ENCODE data around the gene TM4SF20. TPM values are rescaled to one million over a fixed set of nuclear protein-coding genes. Genes with fewer than 3 reads are reported as not detected.

The TM4SF20 gene
- total and polyA plus RNA-seq, 10 of the 15 experiments (the other 5 are each of a cell fraction or from before 2014, with no cell fraction given) = 0.04 to 0.07 TPM; not detected in 8

DNA sequence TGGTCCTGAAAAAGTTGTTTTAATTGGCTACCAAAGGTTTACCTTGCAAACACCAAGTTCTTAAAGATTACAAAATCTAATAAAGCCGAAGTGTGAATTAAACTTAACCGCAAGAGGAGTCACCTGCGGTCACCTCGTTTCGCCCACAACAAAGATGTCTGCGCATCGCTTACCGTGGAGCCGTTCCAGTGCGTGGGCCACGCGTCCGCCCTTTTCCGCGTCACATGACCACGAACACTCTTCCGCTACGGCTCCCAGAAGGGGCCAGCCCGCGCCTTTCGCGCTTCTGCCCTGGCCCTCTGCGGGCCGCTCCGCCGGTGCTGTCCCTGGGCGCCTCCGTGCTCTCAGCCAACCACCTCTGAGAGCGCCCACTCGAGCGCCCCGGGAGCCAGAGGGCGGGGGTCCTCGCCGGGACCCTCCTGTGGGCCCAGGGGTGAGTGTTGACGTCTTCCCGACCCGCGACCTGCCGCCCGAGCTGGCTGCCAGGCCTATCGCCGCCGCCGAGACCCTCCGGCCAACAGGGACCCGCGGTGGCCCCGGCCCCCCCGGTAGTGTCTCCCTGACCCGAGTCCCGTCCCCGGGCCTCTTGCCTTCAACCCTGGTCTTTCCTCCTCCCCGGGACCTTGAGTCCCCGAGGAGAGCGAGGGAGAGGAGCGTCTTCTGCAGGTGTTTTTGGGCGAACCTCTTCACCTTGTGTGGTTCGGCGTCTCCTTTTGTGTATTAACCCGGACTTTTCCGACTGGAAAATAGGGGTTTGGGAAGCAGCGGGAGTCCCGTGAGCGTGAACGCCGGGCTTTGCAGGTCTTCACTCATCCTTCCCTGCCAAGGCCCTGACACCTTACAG is 53.9 kb downstream of the TM4SF20 start, which contains the start of gene MFF (continued):
- TF ChIP-seq, protein P1, sequence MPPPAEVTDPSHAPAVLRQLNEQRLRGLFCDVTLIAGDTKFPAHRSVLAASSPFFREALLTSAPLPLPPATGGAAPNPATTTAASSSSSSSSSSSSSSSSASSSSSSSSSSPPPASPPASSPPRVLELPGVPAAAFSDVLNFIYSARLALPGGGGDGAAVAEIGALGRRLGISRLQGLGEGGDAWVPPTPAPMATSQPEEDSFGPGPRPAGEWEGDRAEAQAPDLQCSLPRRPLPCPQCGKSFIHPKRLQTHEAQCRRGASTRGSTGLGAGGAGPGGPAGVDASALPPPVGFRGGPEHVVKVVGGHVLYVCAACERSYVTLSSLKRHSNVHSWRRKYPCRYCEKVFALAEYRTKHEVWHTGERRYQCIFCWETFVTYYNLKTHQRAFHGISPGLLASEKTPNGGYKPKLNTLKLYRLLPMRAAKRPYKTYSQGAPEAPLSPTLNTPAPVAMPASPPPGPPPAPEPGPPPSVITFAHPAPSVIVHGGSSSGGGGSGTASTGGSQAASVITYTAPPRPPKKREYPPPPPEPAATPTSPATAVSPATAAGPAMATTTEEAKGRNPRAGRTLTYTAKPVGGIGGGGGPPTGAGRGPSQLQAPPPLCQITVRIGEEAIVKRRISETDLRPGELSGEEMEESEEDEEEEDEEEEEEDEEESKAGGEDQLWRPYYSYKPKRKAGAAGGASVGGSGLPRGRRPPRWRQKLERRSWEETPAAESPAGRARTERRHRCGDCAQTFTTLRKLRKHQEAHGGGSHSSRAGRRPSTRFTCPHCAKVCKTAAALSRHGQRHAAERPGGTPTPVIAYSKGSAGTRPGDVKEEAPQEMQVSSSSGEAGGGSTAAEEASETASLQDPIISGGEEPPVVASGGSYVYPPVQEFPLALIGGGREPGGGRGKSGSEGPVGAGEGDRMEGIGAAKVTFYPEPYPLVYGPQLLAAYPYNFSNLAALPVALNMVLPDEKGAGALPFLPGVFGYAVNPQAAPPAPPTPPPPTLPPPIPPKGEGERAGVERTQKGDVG (CRISPR knock-in tag; IDR thresholded peaks at IDR 0.05) = no peak
- TF ChIP-seq, protein P2, sequence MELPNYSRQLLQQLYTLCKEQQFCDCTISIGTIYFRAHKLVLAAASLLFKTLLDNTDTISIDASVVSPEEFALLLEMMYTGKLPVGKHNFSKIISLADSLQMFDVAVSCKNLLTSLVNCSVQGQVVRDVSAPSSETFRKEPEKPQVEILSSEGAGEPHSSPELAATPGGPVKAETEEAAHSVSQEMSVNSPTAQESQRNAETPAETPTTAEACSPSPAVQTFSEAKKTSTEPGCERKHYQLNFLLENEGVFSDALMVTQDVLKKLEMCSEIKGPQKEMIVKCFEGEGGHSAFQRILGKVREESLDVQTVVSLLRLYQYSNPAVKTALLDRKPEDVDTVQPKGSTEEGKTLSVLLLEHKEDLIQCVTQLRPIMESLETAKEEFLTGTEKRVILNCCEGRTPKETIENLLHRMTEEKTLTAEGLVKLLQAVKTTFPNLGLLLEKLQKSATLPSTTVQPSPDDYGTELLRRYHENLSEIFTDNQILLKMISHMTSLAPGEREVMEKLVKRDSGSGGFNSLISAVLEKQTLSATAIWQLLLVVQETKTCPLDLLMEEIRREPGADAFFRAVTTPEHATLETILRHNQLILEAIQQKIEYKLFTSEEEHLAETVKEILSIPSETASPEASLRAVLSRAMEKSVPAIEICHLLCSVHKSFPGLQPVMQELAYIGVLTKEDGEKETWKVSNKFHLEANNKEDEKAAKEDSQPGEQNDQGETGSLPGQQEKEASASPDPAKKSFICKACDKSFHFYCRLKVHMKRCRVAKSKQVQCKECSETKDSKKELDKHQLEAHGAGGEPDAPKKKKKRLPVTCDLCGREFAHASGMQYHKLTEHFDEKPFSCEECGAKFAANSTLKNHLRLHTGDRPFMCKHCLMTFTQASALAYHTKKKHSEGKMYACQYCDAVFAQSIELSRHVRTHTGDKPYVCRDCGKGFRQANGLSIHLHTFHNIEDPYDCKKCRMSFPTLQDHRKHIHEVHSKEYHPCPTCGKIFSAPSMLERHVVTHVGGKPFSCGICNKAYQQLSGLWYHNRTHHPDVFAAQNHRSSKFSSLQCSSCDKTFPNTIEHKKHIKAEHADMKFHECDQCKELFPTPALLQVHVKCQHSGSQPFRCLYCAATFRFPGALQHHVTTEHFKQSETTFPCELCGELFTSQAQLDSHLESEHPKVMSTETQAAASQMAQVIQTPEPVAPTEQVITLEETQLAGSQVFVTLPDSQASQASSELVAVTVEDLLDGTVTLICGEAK (IDR thresholded peaks at IDR 0.05; ENCODE audit: borderline replicate concordance) = peak; percentile 64
- TF ChIP-seq IKZF2 (IDR thresholded peaks at IDR 0.05) = peak; percentile 75 to 76
- no peak; the same call in 1 of the 2 replicates for TF ChIP-seq JUNB (IDR thresholded peaks at IDR 0.05)
- TF ChIP-seq, protein P3, sequence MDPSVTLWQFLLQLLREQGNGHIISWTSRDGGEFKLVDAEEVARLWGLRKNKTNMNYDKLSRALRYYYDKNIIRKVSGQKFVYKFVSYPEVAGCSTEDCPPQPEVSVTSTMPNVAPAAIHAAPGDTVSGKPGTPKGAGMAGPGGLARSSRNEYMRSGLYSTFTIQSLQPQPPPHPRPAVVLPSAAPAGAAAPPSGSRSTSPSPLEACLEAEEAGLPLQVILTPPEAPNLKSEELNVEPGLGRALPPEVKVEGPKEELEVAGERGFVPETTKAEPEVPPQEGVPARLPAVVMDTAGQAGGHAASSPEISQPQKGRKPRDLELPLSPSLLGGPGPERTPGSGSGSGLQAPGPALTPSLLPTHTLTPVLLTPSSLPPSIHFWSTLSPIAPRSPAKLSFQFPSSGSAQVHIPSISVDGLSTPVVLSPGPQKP (IDR thresholded peaks at IDR 0.05; ENCODE audit: low read depth, low read length) = peak; percentile 51; the same call in 1 of the 2 replicates
- TF ChIP-seq CREM (IDR thresholded peaks at IDR 0.05; ENCODE audit: low read depth) = peak; percentile 90
- TF ChIP-seq, protein P4, sequence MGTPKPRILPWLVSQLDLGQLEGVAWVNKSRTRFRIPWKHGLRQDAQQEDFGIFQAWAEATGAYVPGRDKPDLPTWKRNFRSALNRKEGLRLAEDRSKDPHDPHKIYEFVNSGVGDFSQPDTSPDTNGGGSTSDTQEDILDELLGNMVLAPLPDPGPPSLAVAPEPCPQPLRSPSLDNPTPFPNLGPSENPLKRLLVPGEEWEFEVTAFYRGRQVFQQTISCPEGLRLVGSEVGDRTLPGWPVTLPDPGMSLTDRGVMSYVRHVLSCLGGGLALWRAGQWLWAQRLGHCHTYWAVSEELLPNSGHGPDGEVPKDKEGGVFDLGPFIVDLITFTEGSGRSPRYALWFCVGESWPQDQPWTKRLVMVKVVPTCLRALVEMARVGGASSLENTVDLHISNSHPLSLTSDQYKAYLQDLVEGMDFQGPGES (IDR thresholded peaks at IDR 0.05) = no peak
- TF ChIP-seq ASH2L (IDR thresholded peaks at IDR 0.05; ENCODE audit: borderline replicate concordance, low read depth) = 0 out of 2 replicates have a peak, but pooled peaks have one; percentile 14
- TF ChIP-seq STAT3 (IDR thresholded peaks at IDR 0.05; ENCODE audit: low read depth, low read length) = no peak
- peak; percentile 80 for TF ChIP-seq SP1 (IDR thresholded peaks at IDR 0.05; ENCODE audit: low read depth, low read length)
- TF ChIP-seq NFIC (IDR thresholded peaks at IDR 0.05; ENCODE audit: low read depth, low read length) = no peak
- TF ChIP-seq HDAC2 (IDR thresholded peaks at IDR 0.05) = no peak
- peak; percentile 67 for TF ChIP-seq MEF2B (IDR thresholded peaks at IDR 0.05; ENCODE audit: partially characterized antibody, poor library complexity, severe bottlenecking)
- no peak for TF ChIP-seq MTA3 (IDR thresholded peaks at IDR 0.05; ENCODE audit: borderline replicate concordance, low read length)
- TF ChIP-seq MYB (IDR thresholded peaks at IDR 0.05; ENCODE audit: borderline replicate concordance, low read depth, low read length) = no peak
- TF ChIP-seq, protein P5, sequence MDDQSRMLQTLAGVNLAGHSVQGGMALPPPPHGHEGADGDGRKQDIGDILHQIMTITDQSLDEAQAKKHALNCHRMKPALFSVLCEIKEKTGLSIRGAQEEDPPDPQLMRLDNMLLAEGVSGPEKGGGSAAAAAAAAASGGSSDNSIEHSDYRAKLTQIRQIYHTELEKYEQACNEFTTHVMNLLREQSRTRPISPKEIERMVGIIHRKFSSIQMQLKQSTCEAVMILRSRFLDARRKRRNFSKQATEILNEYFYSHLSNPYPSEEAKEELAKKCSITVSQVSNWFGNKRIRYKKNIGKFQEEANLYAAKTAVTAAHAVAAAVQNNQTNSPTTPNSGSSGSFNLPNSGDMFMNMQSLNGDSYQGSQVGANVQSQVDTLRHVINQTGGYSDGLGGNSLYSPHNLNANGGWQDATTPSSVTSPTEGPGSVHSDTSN (IDR thresholded peaks at IDR 0.05; ENCODE audit: insufficient replicate concordance, low read depth, low read length) = no peak
- TF ChIP-seq RBBP5 (conservative IDR thresholded peaks at IDR 0.05) = no peak

All from GM12878 (cell line).